Heart right ventricle (tissue), 16 donors: ENCODE measurements around the gene AKAP13. TPM values are rescaled to one million over a fixed set of nuclear protein-coding genes. Genes with fewer than 3 reads are reported as not detected.

Experiments
- ATAC-seq, 8 donors: fragments of 200-7000 bp; cut with Tn5 transposase; one replicate each; pipeline ENCODE4 v1.9.1; 2020; ENCODE audit warnings: mild to moderate bottlenecking in 8 of 8, moderate library complexity in 8 of 8, moderate number of reproducible peaks in 1 of 8
- DNase-seq, 2 donors: peaks; one replicate each; pipeline ENCODE4 v3.0.0-alpha.2; 2020
- H3K27ac ChIP-seq, 10 donors: fragments of 200-600 bp; sonication (generic) in 2 of 10; one replicate each; pipeline versions ENCODE4 v1.5.0 to v1.8.0; 2020 to 2022; ENCODE audit warnings: mild to moderate bottlenecking in 3 of 10
- H3K27me3 ChIP-seq, 7 donors: fragments of 200-600 bp; one replicate each; pipeline ENCODE4 v1.8.0; 2021 to 2022; ENCODE audit warnings: mild to moderate bottlenecking in 2 of 7
- H3K36me3 ChIP-seq, 9 donors: fragments of 200-600 bp; sonication (generic) in 1 of 9; one replicate each; pipeline versions ENCODE4 v1.5.0 to v1.8.0; 2020 to 2022; ENCODE audit warnings: mild to moderate bottlenecking in 2 of 9
- H3K4me1 ChIP-seq, 9 donors: fragments of 200-600 bp; sonication (generic) in 1 of 9; one replicate each; pipeline versions ENCODE4 v1.5.0 to v1.8.0; 2020 to 2022; ENCODE audit warnings: mild to moderate bottlenecking in 4 of 9
- H3K4me3 ChIP-seq, 10 donors: fragments of 200-600 bp; sonication (generic) in 2 of 10; one replicate each; pipeline versions ENCODE4 v1.5.0 to v1.8.0; 2020 to 2022; ENCODE audit warnings: mild to moderate bottlenecking in 7 of 10, moderate library complexity in 2 of 10
- H3K9me3 ChIP-seq, 11 donors: fragments of 200-600 bp in 10 of 11; sonication (generic) in 2 of 11; one replicate each; pipeline versions ENCODE4 v1.5.0 to v1.8.0; 2013 to 2022; ENCODE audit warnings: mild to moderate bottlenecking in 2 of 11, control low read depth in 1 of 11, moderate library complexity in 1 of 11
- CTCF ChIP-seq, 9 donors: fragments of 200-600 bp; sonication (generic) in 2 of 9; IDR thresholded peaks; one replicate each; pipeline versions ENCODE4 v1.5.0 to v1.8.0; 2021 to 2022; ENCODE audit warnings: antibody characterized with exemption in 9 of 9, mild to moderate bottlenecking in 5 of 9, moderate library complexity in 1 of 9
- WGBS, 2 donors: extraction: QIAGEN DNeasy Blood & Tissue Kit; methylation state at CpG; one replicate each; pipeline ENCODE4 v1.1.7; 2013; ENCODE audit warnings: inconsistent platforms in 1 of 2; 5-methylcytosine and 5-hydroxymethylcytosine counted together
- intact Hi-C, 10 donors: fragments of 100-400 bp; cut with DNase I; formaldehyde crosslinking; loops; one replicate each; pipeline versions ENCODE4 v1.11.1 to v1.14.2; 2022
- polyA plus RNA-seq, 2 donors: library from polyadenylated mRNA; stranded (reverse); fragments of 200-250 nt; gene quantifications; one replicate each; pipeline ENCODE4 v1.2.3, GENCODE V29; 2013
- total RNA-seq, 10 donors: library from RNA; stranded (reverse); fragmentation: NEBNext Ultra II Directional in 3 of 10; extraction: Animal tissue kit (Norgen Biotek cat#: 25700) in 3 of 10; gene quantifications; one replicate each; pipeline versions ENCODE4 v1.2.1 to v1.2.4, GENCODE V29; 2021 to 2023
- donor health status: Arrhythmogenic right ventricular cardiomyopathy.
- donor health status: ischemic (EF 13 %, LVEDD 7.1; RV severe dilation, severe dysfunction).
- donor health status: healthy with polysubstance abuse.
- donor health status: DM: no; HTN: yes; CAD: no.
- donor health status: DM: no; HTN: no; CAD: no.
- donor health status: ischemic (EF 25% LVEDD 6.9; RV normal size, moderate dysfunction).
- donor health status: ischemic (EF 25% LVEDD 5.7; RV mildly dilated, moderate dysfunction).
- donor health status: healthy.
- donor health status: DM: yes; HTN: yes; CAD: no.
- donor health status: Ischemic cardiomyopathy.
- donor health status: ischemic (EF 35%, LVEDD 5.7; RV mildly dilated, moderate dysfunction).
- donor health status: nonischemic (EF 11% LVEDD 7.7; RV severe dilation, severe dysfunction).
- donor health status: DM: yes; HTN: yes; CAD: no.
- donor health status: PGD.
- donor health status: ischemic (EF 29% LVEDD 5.4; RV normal size, mild dysfunction).
- donor health status: nonischemic (EF 23%, LVEDD 6.1; RV moderate dilation, normal function).

AKAP13 gene
- total and polyA plus RNA-seq, 12 donors: 89.3 to 645 (median 480) TPM

- no peak for TF ChIP-seq CTCF (IDR thresholded peaks at IDR 0.05)
- Histone ChIP-seq H3K36me3 (peaks cover 0 to 5% (median 0%) of the 10 kb centered on the region in 9 donors), H3K4me1 (peaks cover 0 to 66% (median 35%) of the 10 kb centered on the region in 9 donors), H3K27me3 (no peaks in the 10 kb centered on the region), H3K27ac (peak overlapping the region in 3 of 10 donors; percentile 13 to 24 (median 21)), H3K9me3 (no peaks in the 10 kb centered on the region), H3K4me3 (no peak overlapping the region)
- ATAC-seq (no peak), DNase-seq (no peak)
- intact Hi-C loops: no loop called here
- WGBS, 2 donors: 57 to 59% methylated on average over 4 of the region's 4 CpGs
Measured at GRCh38 chr15:85515212-85515611, 134.8 kb downstream of the AKAP13 start.

DNA sequence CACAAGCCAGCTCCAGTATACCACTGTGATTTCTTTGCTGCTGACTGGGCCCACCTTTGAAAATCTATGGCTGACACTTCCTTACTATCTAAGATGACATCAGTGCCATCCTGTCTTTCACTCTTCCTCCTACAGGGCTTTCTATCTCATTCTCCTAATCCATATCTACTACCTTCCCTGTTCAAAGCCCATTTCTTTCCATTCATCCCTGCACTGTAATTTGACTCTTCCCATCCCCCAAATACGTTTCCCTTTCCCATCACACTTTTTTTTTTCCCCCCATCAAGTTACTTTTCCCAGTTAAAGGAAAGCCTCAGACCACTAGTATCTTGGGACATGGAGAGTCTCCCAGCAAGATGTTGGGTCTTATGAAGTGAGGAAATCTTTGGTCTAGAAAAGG is 136.7 kb downstream of the AKAP13 start:
- no peaks in the 10 kb centered on the region for H3K27me3 ChIP-seq
- ATAC-seq: no peak

DNA sequence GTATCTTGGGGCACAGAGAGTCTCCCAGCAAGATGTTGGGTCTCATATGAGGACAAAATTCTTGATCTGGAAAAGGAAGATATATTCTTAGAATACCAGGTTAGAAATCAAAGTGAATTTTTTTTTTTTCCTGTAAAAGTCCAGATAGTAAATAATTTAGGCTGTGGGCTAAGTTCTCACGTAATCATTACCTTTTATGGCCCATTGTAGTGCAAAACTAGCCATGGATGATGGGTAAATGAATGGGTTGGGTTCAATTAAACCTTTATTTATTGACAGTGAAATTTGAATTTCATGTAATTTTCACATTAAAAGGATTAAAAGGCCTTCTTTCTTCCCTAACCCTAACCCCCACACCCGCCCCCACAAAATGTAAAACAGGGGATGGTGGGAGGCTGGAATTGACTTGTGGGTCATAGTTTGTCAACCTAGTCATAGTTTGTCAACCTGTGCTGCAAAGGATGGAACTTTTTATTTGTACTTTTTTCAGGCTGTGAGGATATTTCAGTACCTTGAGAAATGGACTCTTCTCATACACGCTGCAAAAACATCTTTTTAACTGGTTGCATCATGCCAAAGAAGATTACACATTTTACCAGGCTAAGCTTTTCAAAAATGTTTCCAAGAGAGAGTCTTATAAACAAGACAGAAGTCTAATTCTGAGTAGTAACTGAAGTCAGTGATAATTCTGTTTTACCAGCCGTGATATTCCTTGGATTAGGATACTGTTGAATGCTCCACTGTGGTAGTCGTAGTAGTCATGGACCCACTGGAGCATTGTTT is 138.8 kb downstream of the AKAP13 start:
- Histone ChIP-seq H3K9me3 (no peaks in the 10 kb centered on the region), H3K27ac (peak overlapping the region in 2 of 10 donors; percentile 22 to 36), H3K4me1 (peaks cover 0 to 60% (median 42%) of the 10 kb centered on the region in 9 donors), H3K36me3 (peaks cover 0 to 24% (median 0%) of the 10 kb centered on the region in 9 donors), H3K27me3 (no peaks in the 10 kb centered on the region), H3K4me3 (no peak overlapping the region)
- intact Hi-C loops: no loop called here
- no peak for DNase-seq
- no peak for ATAC-seq
- no peak for TF ChIP-seq CTCF (IDR thresholded peaks at IDR 0.05)
- WGBS, 2 donors: 80 to 91% methylated on average over 5 of the region's 5 CpGs

More for the DNA sequence above, 136.7 kb downstream of the AKAP13 start:
- Histone ChIP-seq H3K9me3 (no peaks in the 10 kb centered on the region), H3K27ac (peak overlapping the region in 1 of 10 donors; percentile 17), H3K4me3 (no peak overlapping the region), H3K36me3 (peaks cover 0 to 16% (median 0%) of the 10 kb centered on the region in 9 donors), H3K4me1 (peaks cover 0 to 66% (median 44%) of the 10 kb centered on the region in 9 donors)
- TF ChIP-seq CTCF (IDR thresholded peaks at IDR 0.05): no peak
- intact Hi-C loops: no loop called here
- DNase-seq: no peak
- WGBS, 2 donors: 56 to 79% methylated on average over 1 of the region's 1 CpG

- intact Hi-C loops: loop anchor here in 2 of 10 donors (10.0 kb wide), 1 partner anchor 64 kb away; no protein-coding TSS in a partner anchor
- peaks cover 0 to 52% (median 36%) of the 10 kb centered on the region in 9 donors for H3K4me1 ChIP-seq
- peaks cover 0 to 24% (median 0%) of the 10 kb centered on the region in 9 donors for H3K36me3 ChIP-seq
- ATAC-seq: no peak
- no peak overlapping the region for H3K27ac ChIP-seq
- H3K9me3 ChIP-seq: no peaks in the 10 kb centered on the region
- DNase-seq: no peak
- H3K4me3 ChIP-seq: no peak overlapping the region
- no peaks in the 10 kb centered on the region for H3K27me3 ChIP-seq
- WGBS, 2 donors: 63 to 68% methylated on average over 3 of the region's 3 CpGs
- no peak for TF ChIP-seq CTCF (IDR thresholded peaks at IDR 0.05)
Measured at GRCh38 chr15:85520650-85521049, 140.2 kb downstream of the AKAP13 start.
